GM12878 (cell line): Measurements from ENCODE around the gene DCTN1. TPM values are rescaled to one million over a fixed set of nuclear protein-coding genes. Genes with fewer than 3 reads are reported as not detected.

Experiments used
- ATAC-seq: fragments of 200-7000 bp; cut with Tn5 transposase; 3 replicates; pipeline ENCODE4 v1.9.1; 2020; ENCODE audit warnings: mild to moderate bottlenecking, moderate library complexity
- BruUV-seq: library from RNA; stranded (reverse); fragments of 400-500 nt; replicated peaks from 2 replicates; lab custom pipeline; 2021; lab: Mats Ljungman, UMichigan
- CTCF ChIA-PET: fragments of 300-600 bp; sonication (Branson Sonifier 250); formaldehyde crosslinking; extraction: SDS; loops from one replicate; lab custom pipeline; 2021; ENCODE audit warnings: inconsistent platforms; lab: Yijun Ruan, JAX
- POLR2A ChIA-PET: fragments of 350-600 bp; formaldehyde crosslinking; extraction: SDS; loops from one replicate; lab custom pipeline; 2021; ENCODE audit warnings: inconsistent platforms; lab: Charles Lee
- RAD21 ChIA-PET: fragments of 300-600 bp; sonication (Branson Sonifier 250); formaldehyde crosslinking; loops from one replicate; lab custom pipeline; 2023; ENCODE audit warnings: antibody characterized with exemption; ENCODE audit not compliant: unreplicated experiment; lab: Charles Lee
- SMC1A ChIA-PET: fragments of 300-600 bp; sonication (Branson Sonifier 250); formaldehyde crosslinking; loops from one replicate; lab custom pipeline; 2023; ENCODE audit not compliant: unreplicated experiment, uncharacterized antibody; lab: Charles Lee
- DNase-seq: peaks from one replicate; pipeline ENCODE4 v3.0.0-alpha.2; 2011; ENCODE audit warnings: low read depth, low spot score
- FAIRE-seq: peaks from 3 replicates; lab custom pipeline; 2011; peaks lifted over from hg19 to GRCh38; lab: Jason Lieb, UNC
- H2AFZ ChIP-seq: 2 replicates; pipeline ENCODE4 v1.6.0; 2011; ENCODE audit warnings: low read depth, low read length, control low read depth; ENCODE audit not compliant: control insufficient read depth
- H3K27ac ChIP-seq: 2 replicates; pipeline ENCODE4 v1.5.1; 2011; ENCODE audit warnings: control low read depth; ENCODE audit not compliant: control insufficient read depth, insufficient read depth
- H3K27me3 ChIP-seq, 2 experiments: replicated peaks in 1 of 2; 2 replicates each; pipeline versions ENCODE4 v1.6.0 to v1.6.1; 2011; ENCODE audit warnings: low read length in 1 of 2; ENCODE audit not compliant: control insufficient read depth in 2 of 2, insufficient read depth in 2 of 2
- H3K36me3 ChIP-seq, 2 experiments: 2 replicates each; pipeline ENCODE4 v1.5.1; 2011; ENCODE audit warnings: low read length in 1 of 2; ENCODE audit not compliant: control insufficient read depth in 2 of 2, insufficient read depth in 2 of 2
- H3K4me1 ChIP-seq: 2 replicates; pipeline ENCODE4 v1.6.1; 2011; ENCODE audit warnings: mild to moderate bottlenecking, low read length, moderate library complexity, mixed read lengths; ENCODE audit not compliant: control insufficient read depth, insufficient read depth
- H3K4me2 ChIP-seq: 2 replicates; pipeline ENCODE4 v1.6.0; 2011; ENCODE audit warnings: control low read depth; ENCODE audit not compliant: control insufficient read depth, insufficient read depth
- H3K4me3 ChIP-seq: fragments of 200-600 bp; sonication (generic); 2 replicates; pipeline ENCODE4 v1.5.1; 2016
- H3K79me2 ChIP-seq: 2 replicates; pipeline ENCODE4 v1.6.0; 2011; ENCODE audit warnings: low read length; ENCODE audit not compliant: control insufficient read depth, insufficient read depth
- H3K9ac ChIP-seq: 2 replicates; pipeline ENCODE4 v1.8.0; 2011; ENCODE audit warnings: low read length, control low read depth, mixed read lengths; ENCODE audit not compliant: control insufficient read depth, insufficient read depth
- H3K9me3 ChIP-seq: replicated peaks from 3 replicates; pipeline ENCODE4 v1.5.1; 2011; ENCODE audit warnings: mild to moderate bottlenecking, low read length; ENCODE audit not compliant: control insufficient read depth, insufficient read depth
- H4K20me1 ChIP-seq: 2 replicates; pipeline ENCODE4 v1.6.0; 2011; ENCODE audit not compliant: control insufficient read depth, insufficient read depth
- ATF2 ChIP-seq: IDR thresholded peaks from 2 replicates; pipeline ENCODE4 v1.6.1; 2012; ENCODE audit warnings: low read length, inconsistent platforms
- DPF2 ChIP-seq: fragments of 450-650 bp; IDR thresholded peaks from 2 replicates; pipeline ENCODE4 v1.6.1; 2017; ENCODE audit warnings: mild to moderate bottlenecking
- ETV6 ChIP-seq, 2 experiments: fragments of 450-650 bp in 1 of 2; IDR thresholded peaks in 1 of 2; conservative IDR thresholded peaks in 1 of 2; 2 replicates each; pipeline ENCODE4 v1.6.1; 2014; ENCODE audit warnings: antibody characterized with exemption in 1 of 2, borderline replicate concordance in 1 of 2, low read depth in 1 of 2, mild to moderate bottlenecking in 1 of 2, moderate library complexity in 1 of 2
- MEF2A ChIP-seq: IDR thresholded peaks from 2 replicates; pipeline ENCODE4 v1.6.1; 2011; ENCODE audit warnings: low read depth, mild to moderate bottlenecking, low read length, moderate library complexity; ENCODE audit not compliant: insufficient read depth
- MEF2B ChIP-seq: fragments of 450-650 bp; IDR thresholded peaks from 2 replicates; pipeline ENCODE4 v1.6.1; 2018; ENCODE audit warnings: mild to moderate bottlenecking, moderate library complexity; ENCODE audit not compliant: partially characterized antibody, poor library complexity, severe bottlenecking
- MTA2 ChIP-seq: fragments of 450-650 bp; IDR thresholded peaks from 2 replicates; pipeline ENCODE4 v1.6.1; 2016; ENCODE audit warnings: low read depth, mild to moderate bottlenecking, moderate library complexity
- NFIC ChIP-seq: IDR thresholded peaks from 2 replicates; pipeline ENCODE4 v1.6.1; 2012; ENCODE audit warnings: low read depth, mild to moderate bottlenecking, inconsistent platforms, low read length, moderate library complexity
- NR2F1 ChIP-seq: fragments of 450-650 bp; conservative IDR thresholded peaks from 2 replicates; pipeline ENCODE4 v1.6.1; 2017; ENCODE audit warnings: mild to moderate bottlenecking
- PAX5 ChIP-seq: IDR thresholded peaks from 2 replicates; pipeline ENCODE4 v1.6.1; 2011; ENCODE audit warnings: low read depth, low read length, borderline replicate concordance
- RB1 ChIP-seq: fragments of 450-650 bp; formaldehyde crosslinking; IDR thresholded peaks from 2 replicates; pipeline ENCODE4 v1.6.1; 2017; ENCODE audit warnings: mild to moderate bottlenecking, borderline replicate concordance
- SRF ChIP-seq, 2 experiments: IDR thresholded peaks; 2 replicates each; pipeline ENCODE4 v1.6.1; 2011; ENCODE audit warnings: low read depth in 2 of 2, low read length in 2 of 2, mild to moderate bottlenecking in 1 of 2, moderate library complexity in 1 of 2
- STAT1 ChIP-seq: fragments of 450-650 bp; conservative IDR thresholded peaks from 2 replicates; pipeline ENCODE4 v1.6.1; 2014; ENCODE audit warnings: antibody characterized with exemption, mild to moderate bottlenecking
- TCF7 ChIP-seq: IDR thresholded peaks from 2 replicates; pipeline ENCODE4 v1.6.1; 2014; ENCODE audit warnings: antibody characterized with exemption, borderline replicate concordance
- WGBS: methylation state at CpG from one replicate; pipeline ENCODE4 v1.1.6; 2016; ENCODE audit warnings: low lambda C conversion rate; ENCODE audit not compliant: insufficient replicate concordance, insufficient coverage; ENCODE audit errors: missing lambda C conversion rate; 5-methylcytosine and 5-hydroxymethylcytosine counted together
- in situ Hi-C: fragments of 300-500 bp; cut with MboI; formaldehyde crosslinking; loops from 9 replicates; pipeline ENCODE4 v1.14.3; 2018; ENCODE audit warnings: mixed read lengths
- intact Hi-C: fragments of 100-400 bp; cut with micrococcal nuclease; formaldehyde crosslinking; loops from one replicate; pipeline ENCODE4 v1.14.2; 2022; ENCODE audit not compliant: unreplicated experiment
- polyA plus RNA-seq, 11 experiments: library from polyadenylated mRNA; depleted of rRNA in 4 of 11; unstranded in 6 of 11; stranded (reverse) in 5 of 11; fragments of >200 nt; fragmentation: Nextera tagmentation in 4 of 11; fragmentation: Illumina TruSeq in 1 of 11; extraction: Ambion mirVana in 4 of 11; extraction: Trizol in 1 of 11; gene quantifications; 1 replicate in 1 of 11; 2 replicates in 10 of 11; pipeline versions ENCODE4 v1.2.1 to v1.2.3, GENCODE V29; 2011 to 2016; ENCODE audit warnings: inconsistent platforms in 2 of 11, missing spikeins in 2 of 11, low read depth in 1 of 11
- total RNA-seq, 4 experiments: library from RNA; depleted of rRNA in 3 of 4; stranded (reverse); fragments of >200 nt in 3 of 4; fragmentation: Illumina TruSeq in 1 of 4; extraction: Trizol in 1 of 4; gene quantifications; 2 replicates each; pipeline versions ENCODE4 v1.2.1 to v1.2.3, GENCODE V29; 2013 to 2021

The DCTN1 gene
- total and polyA plus RNA-seq, 10 of the 15 experiments (the other 5 are each of a cell fraction or from before 2014, with no cell fraction given), result 44.1 to 116 (median 64.8) TPM

- ATAC-seq (no peak), DNase-seq (no peak), FAIRE-seq (no peak)
- Histone ChIP-seq H2AFZ (no peak overlapping the region), H3K4me1 (no peaks in the 10 kb centered on the region), H4K20me1 (no peaks in the 10 kb centered on the region), H3K4me3 (no peak overlapping the region), H3K9me3 (no peaks in the 10 kb centered on the region), H3K9ac (no peak overlapping the region), H3K79me2 (no peaks in the 10 kb centered on the region), H3K27ac (no peak overlapping the region), H3K27me3 (no peaks in the 10 kb centered on the region), H3K4me2 (no peak overlapping the region), H3K36me3 (no peaks in the 10 kb centered on the region)
- ChIA-PET RAD21 (no interaction called here), CTCF (interaction anchor here (0.9 to 4.2 kb wide), 4 partner anchors 10 to 175 kb away, joined by 3 to 33 read pairs (median 4); no protein-coding TSS in a partner anchor), POLR2A (interaction anchor here (1.2 kb wide), 1 partner anchor 26 kb away, joined by 3 read pairs; no protein-coding TSS in a partner anchor), SMC1A (interaction anchor here (0.7 to 1.2 kb wide), 3 partner anchors 8 to 87 kb away, joined by 3 read pairs; no protein-coding TSS in a partner anchor)
- TF ChIP-seq STAT1 (no peak), DPF2 (no peak), NR2F1 (no peak), ATF2 (no peak)
- BruUV-seq, result no TSS peak
- in situ Hi-C loops, result no loop called here
- 61% methylated on average over 5 of the region's 5 CpGs for WGBS
- intact Hi-C loops, result no loop called here
These were observed 66.0 kb downstream of the DCTN1 start for GRCh38 chr2:74314107-74314506.

GRCh38 chr2:74313497-74313896, 66.6 kb downstream of the DCTN1 start:
- in situ Hi-C loops, result no loop called here
- SMC1A ChIA-PET, result interaction anchor here (1.1 to 1.2 kb wide), 2 partner anchors 8 to 15 kb away, joined by 3 read pairs; no protein-coding TSS in a partner anchor
- H4K20me1 ChIP-seq, result no peaks in the 10 kb centered on the region
- CTCF ChIA-PET, result interaction anchor here (0.9 to 4.2 kb wide), 3 partner anchors 11 to 21 kb away, joined by 3 to 33 read pairs (median 4); no protein-coding TSS in a partner anchor
- POLR2A ChIA-PET, result interaction anchor here (1.2 kb wide), 1 partner anchor 27 kb away, joined by 3 read pairs; no protein-coding TSS in a partner anchor
- no peak overlapping the region for H3K4me3 ChIP-seq
- H3K36me3 ChIP-seq, result no peaks in the 10 kb centered on the region
- H3K27ac ChIP-seq, result no peak overlapping the region
- DNase-seq (no peak), FAIRE-seq (no peak), ATAC-seq (no peak)
- H3K4me1 ChIP-seq, result no peaks in the 10 kb centered on the region
- no peak overlapping the region for H2AFZ ChIP-seq
- WGBS, result 16% methylated on average over 2 of the region's 2 CpGs
- H3K79me2 ChIP-seq, result no peaks in the 10 kb centered on the region
- H3K4me2 ChIP-seq, result no peak overlapping the region
- TF ChIP-seq TCF7 (no peak), NFIC (no peak), MEF2A (no peak), MTA2 (no peak), SRF (IDR thresholded peaks at IDR 0.05; ENCODE audit: low read depth in 2 of 2, low read length in 2 of 2) (no peak), PAX5 (no peak), MEF2B (no peak), ETV6 (conservative IDR thresholded peaks at IDR 0.05 in 1 of 2, IDR thresholded peaks at IDR 0.05 in 1 of 2; ENCODE audit: borderline replicate concordance in 1 of 2, low read depth in 1 of 2) (no peak), RB1 (no peak)
- H3K27me3 ChIP-seq, result no peaks in the 10 kb centered on the region
- H3K9me3 ChIP-seq, result no peaks in the 10 kb centered on the region
- BruUV-seq, result no TSS peak
- RAD21 ChIA-PET, result no interaction called here
- intact Hi-C loops, result no loop called here
- no peak overlapping the region for H3K9ac ChIP-seq
